Measurements from ENCODE around the gene GUCA2A.

- TF ChIP-seq CTCF (IDR thresholded peaks at IDR 0.05; ENCODE audit: low read depth, low read length, poor library complexity, severe bottlenecking) (no peak), EZH2phosphoT487 (IDR thresholded peaks at IDR 0.05; ENCODE audit: borderline replicate concordance, low read length) (no peak)
Measured at GRCh38 chr1:42181687-42182086, 17.1 kb upstream of the GUCA2A start.
